Anterior cingulate cortex (tissue), 58 donors: Measurements from ENCODE around the gene KIF26B.

Source experiments
- DNase-seq, 58 donors: peaks; one replicate each; lab custom pipeline; 2025; lab: John Stamatoyannopoulos, UW

The KIF26B gene

DNA sequence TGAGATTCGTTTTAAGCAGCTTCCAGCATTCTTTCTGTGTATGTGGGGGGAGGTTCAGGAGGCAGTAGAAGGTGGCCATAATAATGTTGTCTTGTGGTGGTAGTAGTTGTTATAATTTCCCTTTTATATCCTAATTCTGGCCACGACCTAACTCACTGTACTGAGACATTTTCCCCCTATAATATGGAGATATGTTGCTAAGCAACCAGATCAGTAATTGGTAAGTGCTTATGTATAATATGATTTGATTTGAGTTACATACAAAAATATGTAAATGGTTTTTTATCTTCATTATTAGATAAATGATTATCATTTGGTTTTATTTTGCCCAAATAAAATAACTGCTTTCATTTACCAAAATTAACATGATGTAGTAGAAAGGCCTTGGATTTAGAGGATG, 376.2 kb downstream of the KIF26B start:
- DNase-seq: no peak

DNA sequence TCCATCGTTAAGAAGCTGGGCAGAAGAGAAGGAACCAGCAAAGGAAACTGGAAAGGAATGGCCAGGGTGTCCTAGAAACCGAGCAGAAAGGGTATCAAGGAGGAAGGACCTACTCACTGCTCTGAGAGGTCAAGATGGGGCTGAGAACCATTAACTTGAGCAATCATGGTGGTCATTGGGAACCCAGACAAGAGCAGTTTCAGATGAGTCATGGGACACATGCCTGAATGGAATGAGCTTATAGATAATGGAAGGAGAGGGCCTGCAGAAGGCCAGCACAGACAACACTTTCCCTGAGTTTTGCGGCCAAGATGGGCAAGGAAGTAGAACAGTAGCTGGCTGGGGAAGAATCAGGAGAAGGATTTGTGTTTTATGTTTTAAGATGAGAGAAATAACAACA, 383.2 kb downstream of the KIF26B start:
- DNase-seq: no peak

DNA sequence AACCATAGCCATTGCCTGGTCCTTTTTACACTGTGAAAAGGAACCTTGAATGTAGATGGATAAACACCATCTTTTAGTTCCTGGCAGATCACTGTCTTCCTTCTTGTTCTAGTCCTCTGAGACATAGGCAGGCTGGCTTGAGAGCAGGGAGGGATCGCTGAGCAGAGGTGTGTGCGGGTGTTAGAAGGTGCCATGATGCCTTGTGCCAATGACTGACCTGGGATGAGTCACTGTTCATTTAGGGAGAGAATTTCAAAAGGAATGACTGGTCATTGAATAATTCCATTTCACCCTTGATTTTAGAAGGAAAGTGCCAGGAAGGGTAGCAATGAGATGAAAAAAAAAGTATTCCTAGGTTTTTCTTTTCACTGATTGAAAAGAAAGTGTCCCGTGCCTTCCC, 383.9 kb downstream of the KIF26B start:
- DNase-seq: no peak

DNA sequence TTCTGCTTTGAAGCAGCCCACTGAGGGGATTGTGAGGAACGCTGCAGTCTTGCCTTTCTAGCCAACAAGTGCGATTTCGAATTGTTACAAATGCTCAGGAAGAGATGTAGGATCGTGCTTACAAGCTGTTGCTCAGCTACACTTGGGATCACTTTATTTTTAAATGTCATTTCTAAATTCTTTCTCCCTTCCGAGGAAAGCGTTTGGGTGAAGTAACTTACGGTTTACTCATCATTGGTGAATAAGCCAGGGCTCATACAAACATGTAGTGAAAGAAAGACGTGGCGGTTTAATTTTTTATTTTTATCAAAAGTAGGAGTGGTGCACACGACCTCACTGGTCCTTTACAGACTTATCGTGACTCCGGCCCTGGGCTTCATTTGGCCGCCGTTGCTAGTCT, 386.6 kb downstream of the KIF26B start:
- DNase-seq: no peak

DNA sequence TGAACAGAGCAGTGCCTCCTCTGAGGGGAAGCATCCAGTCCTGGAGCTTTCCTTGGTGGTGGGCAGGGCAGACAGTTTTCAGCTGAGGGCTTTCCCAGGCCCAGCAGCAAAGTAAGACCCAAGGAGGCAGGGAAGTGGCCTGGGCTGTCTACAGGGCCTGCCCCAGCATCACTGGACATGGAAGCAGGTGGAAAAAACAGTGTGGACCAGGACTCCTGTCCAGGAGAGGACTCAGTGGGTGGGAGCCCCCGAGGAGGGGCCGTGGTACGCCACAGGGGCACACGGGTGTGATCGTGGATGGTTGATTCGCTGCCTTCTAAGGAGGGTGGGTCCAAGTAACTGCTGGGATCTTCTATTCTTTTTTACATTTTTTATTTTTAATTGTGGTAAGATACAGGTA, 387.6 kb downstream of the KIF26B start:
- no peak for DNase-seq

DNA sequence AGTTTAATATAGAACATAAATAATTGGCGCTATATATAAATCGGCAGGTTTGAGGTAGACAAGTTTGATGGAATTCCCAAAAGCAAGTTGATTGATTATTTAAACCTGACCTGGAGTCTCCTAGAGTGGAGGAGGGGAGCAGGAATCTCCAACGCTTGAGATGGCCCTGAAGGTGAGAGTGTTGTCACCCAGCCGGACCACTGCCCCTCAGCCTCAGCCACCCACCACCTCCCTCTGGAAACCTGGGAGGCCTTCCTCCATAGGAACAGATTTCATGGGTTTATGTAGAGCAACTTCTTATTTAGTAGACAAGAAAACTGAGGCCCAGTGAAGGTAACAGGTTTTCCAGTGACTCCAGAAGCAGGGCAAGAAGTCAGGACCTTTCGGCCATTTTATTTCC, 389.5 kb downstream of the KIF26B start:
- no peak for DNase-seq

DNA sequence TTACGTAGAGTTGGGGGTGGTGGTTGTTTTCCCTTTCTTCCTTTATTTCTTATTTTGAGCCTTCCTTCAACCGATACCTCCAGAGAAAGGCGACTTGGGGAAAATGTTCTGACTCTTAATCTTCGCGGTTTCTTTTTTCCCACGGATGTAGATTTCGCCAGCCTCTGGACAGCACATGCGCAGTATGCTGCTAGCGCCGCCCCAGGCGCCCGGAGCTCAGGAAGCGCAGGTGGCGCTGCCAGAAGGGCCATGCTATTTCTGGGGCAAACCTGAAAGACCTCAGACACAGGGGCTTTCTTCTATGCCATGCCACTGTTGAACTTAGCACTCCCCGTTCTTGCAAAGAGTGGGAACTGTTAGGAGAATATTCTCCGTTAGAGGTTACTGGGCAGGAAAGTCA, 392.1 kb downstream of the KIF26B start:
- peak in 1 of 58 donors; percentile 6 for DNase-seq

DNA sequence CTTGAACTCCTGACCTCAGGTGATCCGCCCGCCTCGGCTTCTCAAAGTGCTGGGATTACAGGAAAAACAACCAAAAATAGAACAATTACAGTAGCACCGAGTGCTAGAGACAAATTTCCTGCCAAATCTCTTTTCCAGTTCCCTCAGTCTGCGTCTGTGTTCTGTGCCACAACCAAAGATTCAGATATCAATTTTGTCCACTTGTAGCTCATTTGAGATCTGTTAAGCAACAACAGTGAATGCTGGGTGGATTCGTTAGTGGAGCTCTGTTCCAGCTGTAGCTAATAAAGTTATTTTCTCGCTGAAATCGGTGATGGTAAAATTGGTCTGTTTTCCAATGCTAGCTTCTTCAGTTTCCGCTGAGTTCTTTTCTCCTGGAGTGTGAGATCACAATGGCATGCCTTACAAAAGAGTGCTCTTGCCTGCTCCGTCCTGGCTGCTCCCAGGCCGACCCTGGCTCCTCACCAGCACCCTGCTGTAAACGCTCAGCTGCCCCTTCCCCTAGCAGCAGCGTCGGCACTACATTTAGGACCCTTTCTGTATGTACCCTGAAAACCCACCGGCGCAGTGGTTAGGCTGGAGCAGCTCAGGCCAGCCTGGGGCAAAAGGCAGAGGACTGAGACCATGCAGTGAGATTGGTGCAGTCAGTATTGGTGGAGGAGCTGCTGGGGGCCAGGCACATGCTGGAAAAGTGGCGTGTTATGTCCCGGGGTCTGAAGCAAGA, 395.4 kb downstream of the KIF26B start:
- no peak for DNase-seq

DNA sequence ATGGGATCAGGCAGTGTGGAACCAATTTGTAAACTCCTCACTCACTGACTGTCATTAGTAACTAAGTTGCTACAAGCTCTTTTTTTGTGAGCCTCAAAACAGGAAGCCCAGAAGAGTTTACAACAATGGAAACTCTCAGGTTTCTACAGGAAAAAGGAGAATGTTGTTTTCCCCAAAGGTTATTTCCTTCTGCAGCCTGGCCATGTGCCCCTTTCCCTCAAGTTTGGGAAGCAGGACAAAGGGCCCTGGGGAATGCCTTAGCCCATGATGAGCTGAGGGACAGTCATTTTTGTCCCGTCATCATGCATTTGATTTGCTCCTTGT, 395.9 kb downstream of the KIF26B start:
- DNase-seq: no peak

DNA sequence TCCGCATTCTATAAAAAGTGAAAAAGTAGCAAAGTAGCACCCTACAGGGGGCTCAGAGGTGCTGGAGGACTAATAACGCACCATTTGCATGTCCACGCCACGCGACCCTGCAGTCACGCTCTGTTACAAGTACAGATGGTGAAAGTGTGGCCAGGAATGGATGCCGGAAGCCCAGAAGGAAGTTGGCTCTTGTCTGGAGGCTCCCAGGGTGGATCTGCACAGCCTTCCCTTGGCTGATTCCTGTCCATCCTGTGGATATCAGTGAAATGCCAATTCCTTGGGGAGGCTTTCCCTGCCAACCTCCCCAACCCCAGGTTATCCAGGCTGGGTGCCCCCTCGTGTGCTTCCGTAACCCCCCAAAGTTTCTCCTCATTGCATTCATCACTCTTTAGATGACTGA, 396.8 kb downstream of the KIF26B start:
- no peak for DNase-seq

DNA sequence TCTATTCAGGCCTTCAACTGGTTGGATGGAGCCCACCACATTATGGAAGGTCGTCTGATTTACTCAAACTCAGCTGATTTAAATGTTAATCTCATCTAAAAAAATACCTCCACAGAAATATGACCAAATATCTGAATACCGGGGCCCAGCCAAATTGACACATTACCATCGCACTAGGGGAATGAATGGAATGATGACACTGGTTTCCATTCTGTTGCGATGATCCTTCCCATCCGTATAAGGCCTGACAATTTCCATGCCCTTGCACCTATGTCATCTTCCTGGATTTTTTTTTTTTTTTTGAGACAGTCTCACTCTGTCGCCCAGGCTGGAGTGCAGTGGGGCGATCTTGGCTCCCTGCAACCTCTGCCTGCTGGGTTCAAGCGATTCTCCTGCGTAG, 397.5 kb downstream of the KIF26B start:
- DNase-seq: no peak

DNA sequence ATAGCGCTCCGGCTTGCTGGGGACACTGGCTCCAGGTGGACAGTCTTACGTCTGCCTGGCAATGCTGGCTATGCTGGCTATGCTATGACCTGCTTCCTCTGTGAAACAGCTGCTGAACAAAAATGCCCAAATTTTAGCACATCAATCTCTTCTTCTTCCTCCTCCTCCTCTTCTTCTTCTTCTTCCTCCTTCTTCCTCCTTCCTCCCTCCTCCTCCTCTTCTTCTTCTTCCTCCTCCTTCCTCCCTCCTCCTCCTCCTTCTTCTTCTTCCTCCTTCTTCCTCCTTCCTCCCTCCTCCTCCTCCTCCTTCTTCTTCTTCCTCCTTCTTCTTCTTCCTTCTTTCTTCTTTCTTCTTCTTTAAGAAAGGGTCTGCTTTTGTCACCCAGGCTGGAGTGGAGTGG, 401.3 kb downstream of the KIF26B start:
- DNase-seq: no peak

DNA sequence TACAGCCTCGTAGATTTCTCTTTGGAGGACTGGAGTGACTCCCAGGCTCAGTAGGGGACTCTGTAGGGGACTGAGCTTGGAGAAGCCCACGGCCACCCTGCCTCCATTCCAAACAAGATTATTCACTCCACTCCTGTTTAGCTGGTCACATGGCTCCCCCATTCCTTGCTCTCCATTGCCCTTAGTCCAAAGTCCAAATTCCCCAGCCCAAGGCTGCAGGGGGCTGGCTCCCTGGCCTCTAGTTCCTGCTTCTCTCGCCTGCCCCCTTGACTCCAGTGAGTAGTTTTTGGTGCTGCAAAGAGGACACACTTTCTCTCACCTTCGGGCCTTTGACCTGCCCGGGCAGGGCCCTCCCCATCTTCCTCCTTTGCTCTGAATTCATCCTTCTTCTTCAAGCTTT, 403.3 kb downstream of the KIF26B start:
- no peak for DNase-seq

DNA sequence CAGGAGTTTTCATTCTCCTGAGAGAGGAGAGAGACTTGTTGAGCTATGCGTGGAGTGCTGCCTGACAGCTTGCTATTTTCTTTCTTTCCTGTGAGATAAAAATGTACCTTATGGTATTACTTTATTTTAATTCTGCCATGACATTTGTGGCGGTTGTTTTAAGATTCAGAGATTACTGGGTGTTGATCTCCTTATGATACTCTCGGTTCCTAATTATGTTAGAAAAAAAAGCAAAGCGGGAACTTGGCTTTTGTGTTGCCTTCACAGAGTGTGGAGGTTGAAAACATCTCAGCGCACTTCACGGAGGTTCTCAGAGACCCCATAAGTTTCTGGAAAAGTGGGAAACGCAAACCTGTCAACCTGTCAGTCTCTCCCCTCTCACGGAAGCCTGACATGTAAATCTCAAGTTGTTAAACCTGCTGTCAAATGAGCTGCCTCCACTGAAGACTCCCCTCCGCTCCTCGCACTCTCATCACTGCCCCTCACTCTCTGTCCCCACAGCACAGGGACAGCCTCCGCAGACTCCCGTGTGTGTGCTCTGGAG, 405.6 kb downstream of the KIF26B start:
- no peak for DNase-seq

DNA sequence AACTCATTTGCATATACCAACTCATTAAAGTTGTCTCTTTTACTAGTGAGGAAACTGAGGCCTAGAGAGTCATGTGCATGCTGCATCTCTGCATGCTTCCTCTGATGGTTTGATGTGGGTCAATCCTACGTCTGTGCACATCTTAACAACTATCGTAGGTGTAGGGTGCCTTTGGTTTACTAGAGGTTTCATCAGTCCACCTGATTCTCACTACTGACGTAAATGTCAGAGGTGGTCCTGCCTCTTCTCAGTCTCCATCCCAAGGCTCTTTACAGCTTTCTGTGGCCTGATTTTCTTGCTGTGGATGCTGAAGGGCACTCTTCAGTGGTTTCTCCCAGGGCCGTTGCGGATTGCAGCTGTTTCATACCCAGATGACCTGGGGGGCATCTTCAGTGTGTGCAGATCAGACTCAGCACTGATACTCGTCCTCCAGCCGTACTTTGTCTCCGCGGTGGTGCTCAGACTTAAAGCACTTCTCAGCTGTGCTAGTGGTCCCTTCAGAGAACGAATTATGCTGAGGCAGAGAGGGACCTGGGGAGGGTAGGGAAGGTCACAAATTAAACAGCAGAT, 407.0 kb downstream of the KIF26B start:
- no peak for DNase-seq

DNA sequence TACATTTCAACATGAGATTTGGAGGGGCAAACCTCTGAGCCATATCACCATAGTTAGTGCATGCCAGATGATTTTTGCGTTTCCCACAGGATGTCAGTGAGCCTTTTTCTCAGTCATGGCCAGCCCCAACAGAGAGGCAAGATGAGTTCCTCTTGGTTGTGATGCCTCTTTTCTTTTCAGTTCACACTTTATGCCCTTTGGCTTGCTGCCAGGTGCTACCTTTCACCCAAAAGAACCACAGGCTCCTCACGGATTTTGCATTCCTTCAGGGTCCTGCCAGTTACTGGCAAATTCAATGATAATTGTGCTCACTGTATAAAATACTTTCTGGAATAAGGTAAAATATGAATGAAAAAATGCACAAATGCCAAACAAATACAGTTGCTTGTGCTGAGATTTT, 411.3 kb downstream of the KIF26B start:
- DNase-seq: no peak

DNA sequence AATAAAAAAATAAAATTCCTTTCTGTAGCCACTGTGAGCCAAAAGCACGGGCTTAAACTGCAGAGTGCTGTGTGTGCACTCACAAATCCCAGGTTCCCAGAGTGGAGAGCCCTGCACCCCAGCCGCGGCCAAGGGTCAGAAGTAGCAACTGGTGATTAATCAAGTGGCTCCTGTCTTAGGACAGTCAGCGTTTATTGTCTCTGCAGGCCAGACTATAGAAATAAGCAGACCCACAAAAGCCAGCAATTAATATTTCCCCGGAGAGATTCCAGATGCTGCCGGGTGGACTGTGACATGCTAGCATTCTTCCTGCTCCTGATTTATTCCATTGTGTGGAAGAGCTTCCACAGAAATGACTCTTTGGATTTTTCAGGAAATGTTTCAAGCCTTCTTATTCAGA, 412.2 kb downstream of the KIF26B start:
- DNase-seq: no peak

DNA sequence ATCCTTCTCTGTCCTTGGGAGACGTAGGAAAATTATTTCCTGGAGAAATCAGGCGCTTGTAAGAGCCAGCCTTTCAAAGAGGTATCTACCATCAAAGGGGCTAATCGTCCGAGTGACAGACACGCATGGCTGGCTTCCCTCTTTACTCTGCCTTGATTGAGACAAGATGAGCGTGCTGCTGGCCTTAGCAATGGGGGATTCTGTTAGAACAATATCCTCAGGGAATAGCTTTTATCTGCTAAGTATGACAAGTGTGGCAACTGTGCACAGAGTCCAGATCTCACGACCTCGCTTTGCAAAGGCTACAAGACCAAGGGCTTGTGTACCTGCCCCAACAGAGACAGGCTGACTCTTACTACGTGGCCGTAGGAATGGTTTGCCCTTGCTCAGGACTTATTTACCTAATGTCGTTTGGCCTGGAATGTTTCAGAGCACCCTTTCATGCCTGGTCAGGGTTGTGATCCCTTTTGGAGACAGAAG, 417.1 kb downstream of the KIF26B start:
- DNase-seq: no peak

DNA sequence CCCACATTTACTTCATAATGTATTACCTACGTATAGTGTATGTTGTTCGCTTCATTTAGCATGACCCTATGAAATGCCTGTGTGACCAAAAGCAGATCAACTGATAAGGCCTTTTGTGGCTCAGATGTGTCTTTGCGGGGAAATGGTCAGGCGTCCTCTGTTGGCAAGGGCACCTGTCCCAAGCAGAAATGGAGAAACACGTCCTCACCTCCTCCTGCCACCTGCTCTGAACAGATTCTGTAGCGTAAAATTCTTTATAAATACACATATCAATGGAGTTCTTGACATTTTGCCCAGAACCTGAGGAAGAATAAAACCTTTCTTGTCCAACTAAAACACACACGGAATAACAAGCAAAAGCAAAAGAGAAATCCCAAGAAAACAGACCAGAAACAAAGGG, 417.9 kb downstream of the KIF26B start:
- DNase-seq: no peak

DNA sequence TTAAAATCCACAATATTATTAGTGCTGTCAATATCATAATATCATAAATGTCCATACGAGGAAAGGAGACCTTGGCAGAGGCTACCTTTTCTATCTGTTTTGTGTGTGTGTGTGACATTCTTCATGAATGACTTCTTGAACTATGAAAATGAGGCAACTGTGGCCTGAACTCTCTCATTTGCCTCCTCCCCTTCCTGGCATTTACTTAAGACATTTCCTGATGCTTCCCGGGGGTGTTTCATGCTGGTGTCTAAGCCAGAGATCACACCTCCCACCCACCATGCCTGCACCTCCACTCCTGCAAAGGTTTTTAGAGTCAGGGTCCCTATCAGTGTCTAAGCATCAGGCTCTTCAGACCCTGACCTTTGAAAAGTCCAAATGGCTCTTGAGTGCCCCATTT, 420.9 kb downstream of the KIF26B start:
- DNase-seq: no peak

DNA sequence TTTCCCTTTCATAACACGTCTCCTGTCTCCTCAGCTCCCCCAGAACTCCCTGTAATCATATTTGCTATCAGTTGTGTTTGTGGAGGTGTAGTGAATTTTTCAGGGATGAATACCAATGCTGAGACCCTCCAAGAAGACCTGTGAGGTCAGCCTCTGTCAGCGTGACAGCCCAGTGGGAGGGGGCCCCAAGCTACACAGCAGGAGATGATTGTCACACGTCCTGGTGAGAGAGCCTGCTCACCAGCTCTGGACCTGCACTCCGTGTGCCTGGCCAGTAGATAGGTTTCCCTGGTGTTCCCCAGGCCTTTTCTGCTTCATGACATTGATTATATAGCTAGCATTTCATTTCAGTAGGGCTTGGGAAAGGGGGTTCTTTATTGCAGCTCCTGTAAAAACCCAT, 421.5 kb downstream of the KIF26B start:
- no peak for DNase-seq
